Coronary artery (tissue), 2 donors: Measurements from ENCODE around the gene UTP11.

ENCODE experiments used
- DNase-seq: peaks from one replicate; pipeline ENCODE4 v3.0.0-alpha.2; 2017; ENCODE audit warnings: low spot score
- H3K27ac ChIP-seq, 2 donors: fragments of 200-600 bp; sonication (generic); one replicate each; pipeline ENCODE4 v1.5.1; 2016 to 2019
- H3K4me3 ChIP-seq: fragments of 200-600 bp; sonication (generic); 2 replicates; pipeline ENCODE4 v1.5.1; 2016; ENCODE audit warnings: mild to moderate bottlenecking, moderate library complexity
- CTCF ChIP-seq: fragments of 200-600 bp; sonication (generic); IDR thresholded peaks from one replicate; pipeline ENCODE4 v1.5.1; 2019; ENCODE audit warnings: antibody characterized with exemption

The UTP11 gene

GRCh38 chr1:37998913-37999429, 13.6 kb upstream of the UTP11 start:
- DNase-seq: no peak
- H3K27ac ChIP-seq: peak overlapping the region; percentile 91 to 96
- TF ChIP-seq CTCF: no peak
- peak overlapping the region; percentile 32 for H3K4me3 ChIP-seq

- Histone ChIP-seq H3K4me3 (peak overlapping the region; percentile 32), H3K27ac (peak overlapping the region; percentile 91 to 96)
- peak; percentile 81 for DNase-seq
- no peak for TF ChIP-seq CTCF
Measured at GRCh38 chr1:37999430-38000232, 12.9 kb upstream of the UTP11 start.

GRCh38 chr1:38000233-38000528, 12.4 kb upstream of the UTP11 start:
- TF ChIP-seq CTCF: no peak
- Histone ChIP-seq H3K4me3 (peak overlapping the region; percentile 32), H3K27ac (peak overlapping the region; percentile 91 to 96)
- DNase-seq: no peak

GRCh38 chr1:38000529-38001455, 11.7 kb upstream of the UTP11 start:
- Histone ChIP-seq H3K4me3 (peak overlapping the region; percentile 32), H3K27ac (peak overlapping the region; percentile 91 to 96)
- TF ChIP-seq CTCF: no peak
- DNase-seq: no peak

- H3K4me3 ChIP-seq: peak overlapping the region; percentile 98
- H3K27ac ChIP-seq: peak overlapping the region; percentile 80 to 97
- no peak for TF ChIP-seq CTCF
- DNase-seq: no peak
Measured at GRCh38 chr1:38003261-38004250, 9.0 kb upstream of the UTP11 start.

- H3K27ac ChIP-seq: peak overlapping the region; percentile 80 to 97
- no peak for DNase-seq
- peak overlapping the region; percentile 98 for H3K4me3 ChIP-seq
- TF ChIP-seq CTCF: no peak
Measured at GRCh38 chr1:38004284-38005108, 8.0 kb upstream of the UTP11 start.
